ENCODE measurements around the gene ZNF761.

DNA sequence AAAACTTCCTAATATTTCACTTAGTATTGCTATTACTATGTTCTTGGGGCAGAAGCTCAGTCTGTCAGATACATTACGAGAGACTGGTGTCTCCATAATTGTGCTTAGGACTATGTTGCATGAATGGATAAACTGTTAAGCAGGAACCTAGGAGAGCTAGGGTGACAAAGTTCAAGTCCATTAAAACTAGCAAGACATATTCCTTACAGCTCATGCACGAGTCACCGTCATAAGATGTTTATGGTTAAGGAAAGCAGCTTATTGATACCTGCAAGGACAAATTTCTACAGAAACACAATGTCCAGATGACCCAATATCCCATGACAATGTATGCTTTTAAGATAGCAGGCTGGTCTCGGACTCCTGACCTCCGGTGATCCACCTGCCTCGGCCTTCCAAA lies 30.1 kb downstream of the ZNF761 start:
- TF ChIP-seq, protein P1, sequence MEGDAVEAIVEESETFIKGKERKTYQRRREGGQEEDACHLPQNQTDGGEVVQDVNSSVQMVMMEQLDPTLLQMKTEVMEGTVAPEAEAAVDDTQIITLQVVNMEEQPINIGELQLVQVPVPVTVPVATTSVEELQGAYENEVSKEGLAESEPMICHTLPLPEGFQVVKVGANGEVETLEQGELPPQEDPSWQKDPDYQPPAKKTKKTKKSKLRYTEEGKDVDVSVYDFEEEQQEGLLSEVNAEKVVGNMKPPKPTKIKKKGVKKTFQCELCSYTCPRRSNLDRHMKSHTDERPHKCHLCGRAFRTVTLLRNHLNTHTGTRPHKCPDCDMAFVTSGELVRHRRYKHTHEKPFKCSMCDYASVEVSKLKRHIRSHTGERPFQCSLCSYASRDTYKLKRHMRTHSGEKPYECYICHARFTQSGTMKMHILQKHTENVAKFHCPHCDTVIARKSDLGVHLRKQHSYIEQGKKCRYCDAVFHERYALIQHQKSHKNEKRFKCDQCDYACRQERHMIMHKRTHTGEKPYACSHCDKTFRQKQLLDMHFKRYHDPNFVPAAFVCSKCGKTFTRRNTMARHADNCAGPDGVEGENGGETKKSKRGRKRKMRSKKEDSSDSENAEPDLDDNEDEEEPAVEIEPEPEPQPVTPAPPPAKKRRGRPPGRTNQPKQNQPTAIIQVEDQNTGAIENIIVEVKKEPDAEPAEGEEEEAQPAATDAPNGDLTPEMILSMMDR (IDR thresholded peaks at IDR 0.05) = no peak
- TF ChIP-seq EP300 (IDR thresholded peaks at IDR 0.05) = no peak
- TF ChIP-seq POLR2AphosphoS5 (IDR thresholded peaks at IDR 0.05) = no peak

Data from esophagus muscularis mucosa (tissue), 4 donors.